HFFc6 (cell line): Measurements from ENCODE around the gene SLC35F1. TPM values are rescaled to one million over a fixed set of nuclear protein-coding genes. Genes with fewer than 3 reads are reported as not detected.

Experiments
- DNase-seq: peaks from one replicate; pipeline ENCODE4 v3.0.0-alpha.2; 2018
- H3K27ac Mint-ChIP-seq: 2 replicates; pipeline ENCODE4 v1.8.0; 2020; ENCODE audit warnings: mild to moderate bottlenecking, mixed read lengths
- H3K27me3 Mint-ChIP-seq: 2 replicates; pipeline ENCODE4 v1.8.0; 2021; ENCODE audit warnings: mild to moderate bottlenecking, moderate library complexity, mixed read lengths; ENCODE audit not compliant: insufficient read depth
- H3K36me3 Mint-ChIP-seq: 2 replicates; pipeline ENCODE4 v1.8.0; 2021; ENCODE audit warnings: low read depth, mixed read lengths
- H3K4me1 Mint-ChIP-seq: 2 replicates; pipeline ENCODE4 v1.8.0; 2020; ENCODE audit warnings: low read depth, mixed read lengths
- H3K4me3 Mint-ChIP-seq: 2 replicates; pipeline ENCODE4 v1.8.0; 2020; ENCODE audit warnings: mild to moderate bottlenecking, moderate library complexity, mixed read lengths
- H3K9me3 Mint-ChIP-seq: 2 replicates; pipeline ENCODE4 v1.8.0; 2020; ENCODE audit warnings: mild to moderate bottlenecking, mixed read lengths
- total RNA-seq, 6 experiments: library from RNA; stranded (reverse); fragmentation: NEBNext Ultra II Directional; extraction: Animal tissue kit (Norgen Biotek cat#: 25700); gene quantifications; 2 replicates in 1 of 6; 3 replicates in 5 of 6; pipeline ENCODE4 v1.2.3, GENCODE V29; 2021
- TF ChIP-seq, protein P1 (sequence below): fragments of 200-600 bp; sonication (generic); IDR thresholded peaks from 2 replicates; pipeline ENCODE4 v1.5.0; 2021; ENCODE audit warnings: antibody characterized with exemption, mild to moderate bottlenecking

Gene SLC35F1
- total RNA-seq, 6 experiments from 2014 or later = not detected

DNA sequence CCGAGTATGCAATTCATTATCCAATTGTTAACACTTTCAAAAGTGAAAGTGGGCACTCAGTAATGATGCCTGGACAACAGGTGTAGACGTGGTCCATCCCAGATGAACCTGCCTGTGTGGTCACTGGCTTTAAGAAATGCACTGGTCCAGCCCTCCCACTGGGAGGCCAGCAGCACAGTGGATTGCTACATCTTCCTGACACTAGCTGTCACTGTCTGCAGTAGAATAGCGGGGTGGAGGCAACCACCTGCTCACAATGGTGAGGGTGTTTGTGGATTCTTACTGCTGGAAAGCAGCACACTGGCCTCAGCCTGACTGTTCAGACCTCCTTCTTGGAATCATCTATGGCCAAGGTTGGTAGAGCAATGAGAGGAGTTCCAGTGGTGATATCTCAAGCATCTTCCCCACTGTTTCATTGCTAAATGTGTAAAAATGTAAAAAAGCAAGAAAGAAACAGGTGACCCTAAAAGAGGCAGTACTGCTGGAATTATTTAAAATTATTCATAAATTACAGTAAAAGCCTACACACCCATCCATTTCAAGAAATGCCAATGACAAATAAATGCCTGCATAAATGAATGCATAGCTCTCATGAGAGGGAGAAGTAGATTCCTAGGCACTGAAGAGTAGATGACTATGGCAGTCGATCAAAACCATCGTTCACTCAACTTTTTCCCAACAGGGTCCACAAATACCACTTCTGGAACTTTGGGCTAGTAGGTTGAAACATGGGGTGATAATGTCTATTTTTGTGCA, 413.0 kb downstream of the SLC35F1 start:
- TF ChIP-seq, protein P1, sequence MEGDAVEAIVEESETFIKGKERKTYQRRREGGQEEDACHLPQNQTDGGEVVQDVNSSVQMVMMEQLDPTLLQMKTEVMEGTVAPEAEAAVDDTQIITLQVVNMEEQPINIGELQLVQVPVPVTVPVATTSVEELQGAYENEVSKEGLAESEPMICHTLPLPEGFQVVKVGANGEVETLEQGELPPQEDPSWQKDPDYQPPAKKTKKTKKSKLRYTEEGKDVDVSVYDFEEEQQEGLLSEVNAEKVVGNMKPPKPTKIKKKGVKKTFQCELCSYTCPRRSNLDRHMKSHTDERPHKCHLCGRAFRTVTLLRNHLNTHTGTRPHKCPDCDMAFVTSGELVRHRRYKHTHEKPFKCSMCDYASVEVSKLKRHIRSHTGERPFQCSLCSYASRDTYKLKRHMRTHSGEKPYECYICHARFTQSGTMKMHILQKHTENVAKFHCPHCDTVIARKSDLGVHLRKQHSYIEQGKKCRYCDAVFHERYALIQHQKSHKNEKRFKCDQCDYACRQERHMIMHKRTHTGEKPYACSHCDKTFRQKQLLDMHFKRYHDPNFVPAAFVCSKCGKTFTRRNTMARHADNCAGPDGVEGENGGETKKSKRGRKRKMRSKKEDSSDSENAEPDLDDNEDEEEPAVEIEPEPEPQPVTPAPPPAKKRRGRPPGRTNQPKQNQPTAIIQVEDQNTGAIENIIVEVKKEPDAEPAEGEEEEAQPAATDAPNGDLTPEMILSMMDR = no peak
- H3K9me3 Mint-ChIP-seq = no peaks in the 10 kb centered on the region
- no peak overlapping the region for H3K27ac Mint-ChIP-seq
- no peaks in the 10 kb centered on the region for H3K36me3 Mint-ChIP-seq
- peaks cover 2% of the 10 kb centered on the region for H3K27me3 Mint-ChIP-seq
- no peak overlapping the region for H3K4me3 Mint-ChIP-seq
- DNase-seq = no peak
- H3K4me1 Mint-ChIP-seq = peaks cover 13% of the 10 kb centered on the region

DNA sequence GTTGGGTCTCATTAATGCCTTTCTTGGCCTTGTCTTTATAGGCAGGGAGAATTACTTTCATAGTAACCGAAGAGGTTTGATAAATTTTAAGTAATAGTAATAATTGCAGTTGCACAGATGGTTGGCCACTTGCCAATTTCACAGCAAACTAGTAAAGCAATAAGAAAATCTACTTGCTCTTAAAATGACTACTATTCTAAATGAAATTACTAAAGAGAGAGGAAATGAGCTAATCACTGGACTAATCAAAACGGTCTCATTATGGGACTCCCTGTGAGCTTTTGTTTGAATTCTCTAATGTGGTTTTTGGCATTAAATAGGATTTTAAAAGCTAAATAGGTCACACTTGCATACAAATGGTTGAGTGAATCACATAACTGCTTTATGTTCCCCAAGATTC, 413.6 kb downstream of the SLC35F1 start:
- Mint-ChIP-seq H3K9me3 (no peaks in the 10 kb centered on the region), H3K27ac (no peak overlapping the region), H3K36me3 (no peaks in the 10 kb centered on the region), H3K27me3 (peaks cover 5% of the 10 kb centered on the region), H3K4me1 (peaks cover 13% of the 10 kb centered on the region), H3K4me3 (no peak overlapping the region)
- no peak for DNase-seq
- TF ChIP-seq, protein P1 = no peak

DNA sequence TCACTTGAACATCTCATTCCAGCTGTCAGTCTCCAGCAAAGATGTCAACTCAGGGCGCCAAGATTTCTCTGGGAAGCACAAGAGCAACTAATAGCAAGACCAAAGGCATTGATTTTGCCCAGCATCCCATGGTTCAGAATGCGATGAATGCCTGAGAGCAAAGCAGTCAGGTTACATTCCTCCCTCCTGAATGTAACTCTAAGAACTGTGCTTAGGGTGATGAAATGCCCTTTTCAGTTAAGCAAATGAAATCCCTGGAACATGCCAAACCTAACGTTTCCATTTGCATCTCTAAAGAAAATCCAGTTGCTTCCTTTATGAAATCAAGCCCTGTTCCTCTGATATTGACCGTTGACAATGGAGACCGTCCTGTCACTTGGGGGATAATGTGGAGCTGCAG, 417.1 kb downstream of the SLC35F1 start:
- Mint-ChIP-seq H3K9me3 (no peaks in the 10 kb centered on the region), H3K4me3 (no peak overlapping the region), H3K27ac (no peak overlapping the region), H3K36me3 (no peaks in the 10 kb centered on the region), H3K27me3 (peaks cover 5% of the 10 kb centered on the region), H3K4me1 (no peaks in the 10 kb centered on the region)
- DNase-seq = no peak
- TF ChIP-seq, protein P1 = no peak

DNA sequence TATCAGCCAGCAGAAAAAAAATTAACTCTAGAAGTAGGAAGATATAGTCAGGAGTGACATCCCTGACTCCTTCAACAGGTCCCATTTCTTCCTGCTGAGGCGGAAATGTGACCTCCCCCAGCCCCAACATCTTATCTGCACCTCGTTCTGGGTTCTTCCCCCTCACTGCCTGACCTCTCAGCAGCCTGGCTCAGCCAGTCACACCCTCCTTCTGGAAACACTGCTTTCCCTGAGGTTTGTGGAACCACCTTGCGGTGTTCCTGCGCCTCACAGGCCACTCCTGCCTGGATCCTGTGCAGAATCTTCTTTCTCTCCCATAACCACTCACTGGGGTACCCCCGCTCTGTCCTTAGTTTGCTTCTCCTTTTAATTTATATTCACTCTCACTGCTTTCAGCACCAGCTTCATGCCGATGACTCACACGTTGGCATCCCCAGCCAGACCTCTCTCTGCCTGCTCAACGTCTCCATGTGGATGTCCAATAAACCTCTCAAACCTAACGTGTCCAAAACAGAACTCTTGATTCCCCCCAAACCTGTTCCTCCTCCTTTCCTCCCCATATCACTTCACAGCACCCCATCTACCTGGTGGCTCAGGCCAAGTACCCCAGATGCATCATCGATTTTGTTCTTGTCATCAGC, 418.3 kb downstream of the SLC35F1 start:
- Mint-ChIP-seq H3K4me1 (no peaks in the 10 kb centered on the region), H3K27ac (no peak overlapping the region), H3K36me3 (no peaks in the 10 kb centered on the region), H3K9me3 (no peaks in the 10 kb centered on the region), H3K4me3 (no peak overlapping the region), H3K27me3 (peaks cover 5% of the 10 kb centered on the region)
- DNase-seq = peak; percentile 2
- TF ChIP-seq, protein P1 = no peak

DNA sequence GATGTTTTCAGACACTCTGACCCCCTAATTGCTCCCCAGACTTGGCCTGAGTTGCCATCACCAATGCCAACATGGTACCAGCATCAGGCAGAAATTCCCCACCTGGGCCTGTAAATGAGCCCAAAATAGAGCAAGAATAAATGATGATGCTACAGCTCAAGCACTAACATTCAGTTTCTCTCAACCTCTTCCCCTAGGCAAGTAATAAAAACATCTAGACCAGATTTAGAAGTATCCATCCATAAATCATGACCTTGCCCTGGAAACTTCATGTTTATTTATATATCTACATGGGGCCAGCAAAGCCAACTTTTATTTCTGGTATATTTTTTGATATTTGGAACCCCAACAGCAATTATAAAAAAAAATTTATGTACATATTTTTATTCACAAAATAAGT, 419.6 kb downstream of the SLC35F1 start:
- no peaks in the 10 kb centered on the region for H3K36me3 Mint-ChIP-seq
- no peaks in the 10 kb centered on the region for H3K4me1 Mint-ChIP-seq
- H3K4me3 Mint-ChIP-seq = no peak overlapping the region
- peaks cover 5% of the 10 kb centered on the region for H3K27me3 Mint-ChIP-seq
- DNase-seq = no peak
- H3K27ac Mint-ChIP-seq = no peak overlapping the region
- TF ChIP-seq, protein P1 = no peak
- no peaks in the 10 kb centered on the region for H3K9me3 Mint-ChIP-seq
